SK-N-SH treated with all-trans-retinoic acid at 6 μM for 48 hours (cell line): ENCODE results near the gene PTBP1.

Experiments
- ARNTL ChIP-seq: fragments of 450-650 bp; formaldehyde crosslinking; IDR thresholded peaks from 2 replicates; pipeline ENCODE4 v1.5.0; 2020; ENCODE audit warnings: low read depth, mild to moderate bottlenecking, moderate library complexity, borderline replicate concordance
- CSDC2 ChIP-seq: fragments of 250-450 bp; sonication (Bioruptor Pico); IDR thresholded peaks from 2 replicates; pipeline ENCODE4 v1.5.0; 2020; ENCODE audit warnings: mild to moderate bottlenecking, moderate library complexity
- RARB ChIP-seq: fragments of 250-450 bp; sonication (Bioruptor Pico); IDR thresholded peaks from 2 replicates; pipeline ENCODE4 v1.8.0; 2021; ENCODE audit warnings: mild to moderate bottlenecking, moderate library complexity
- ZFP30 ChIP-seq: fragments of 450-650 bp; formaldehyde crosslinking; IDR thresholded peaks from 2 replicates; pipeline ENCODE4 v1.5.0; 2022; ENCODE audit warnings: mild to moderate bottlenecking, moderate library complexity
- TF ChIP-seq, protein P1 (sequence below): fragments of 250-450 bp; sonication (Bioruptor Pico); IDR thresholded peaks from 2 replicates; pipeline ENCODE4 v1.8.0; 2020; ENCODE audit warnings: mild to moderate bottlenecking, moderate library complexity, borderline replicate concordance
- TF ChIP-seq, protein P2 (sequence below): fragments of 250-450 bp; sonication (Bioruptor Pico); IDR thresholded peaks from 2 replicates; pipeline ENCODE4 v1.5.1; 2020; ENCODE audit warnings: low read depth, mild to moderate bottlenecking, moderate library complexity

DNA sequence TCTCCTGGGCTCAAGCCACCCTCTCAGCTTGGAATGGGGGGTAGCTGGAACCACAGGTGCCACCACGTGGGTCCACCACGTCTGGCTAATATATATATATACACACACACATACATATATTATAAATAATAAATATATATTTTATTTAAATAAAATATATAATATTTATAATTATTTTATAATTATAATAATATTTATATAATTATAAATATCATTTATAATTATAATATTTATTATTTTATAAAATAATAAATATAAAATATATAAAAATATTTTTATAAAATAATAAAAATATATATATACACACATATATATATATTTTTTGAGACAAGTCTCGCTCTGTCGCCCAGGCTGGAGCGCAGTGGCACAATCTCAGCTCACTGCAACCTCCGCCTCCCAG lies 57.3 kb downstream of the PTBP1 start:
- TF ChIP-seq ZFP30 (CRISPR knock-in tag) (no peak), RARB (CRISPR knock-in tag) (no peak), ARNTL (CRISPR knock-in tag) (no peak), CSDC2 (no peak)
- TF ChIP-seq, protein P1, sequence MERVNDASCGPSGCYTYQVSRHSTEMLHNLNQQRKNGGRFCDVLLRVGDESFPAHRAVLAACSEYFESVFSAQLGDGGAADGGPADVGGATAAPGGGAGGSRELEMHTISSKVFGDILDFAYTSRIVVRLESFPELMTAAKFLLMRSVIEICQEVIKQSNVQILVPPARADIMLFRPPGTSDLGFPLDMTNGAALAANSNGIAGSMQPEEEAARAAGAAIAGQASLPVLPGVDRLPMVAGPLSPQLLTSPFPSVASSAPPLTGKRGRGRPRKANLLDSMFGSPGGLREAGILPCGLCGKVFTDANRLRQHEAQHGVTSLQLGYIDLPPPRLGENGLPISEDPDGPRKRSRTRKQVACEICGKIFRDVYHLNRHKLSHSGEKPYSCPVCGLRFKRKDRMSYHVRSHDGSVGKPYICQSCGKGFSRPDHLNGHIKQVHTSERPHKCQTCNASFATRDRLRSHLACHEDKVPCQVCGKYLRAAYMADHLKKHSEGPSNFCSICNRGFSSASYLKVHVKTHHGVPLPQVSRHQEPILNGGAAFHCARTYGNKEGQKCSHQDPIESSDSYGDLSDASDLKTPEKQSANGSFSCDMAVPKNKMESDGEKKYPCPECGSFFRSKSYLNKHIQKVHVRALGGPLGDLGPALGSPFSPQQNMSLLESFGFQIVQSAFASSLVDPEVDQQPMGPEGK (CRISPR knock-in tag): no peak
- TF ChIP-seq, protein P2, sequence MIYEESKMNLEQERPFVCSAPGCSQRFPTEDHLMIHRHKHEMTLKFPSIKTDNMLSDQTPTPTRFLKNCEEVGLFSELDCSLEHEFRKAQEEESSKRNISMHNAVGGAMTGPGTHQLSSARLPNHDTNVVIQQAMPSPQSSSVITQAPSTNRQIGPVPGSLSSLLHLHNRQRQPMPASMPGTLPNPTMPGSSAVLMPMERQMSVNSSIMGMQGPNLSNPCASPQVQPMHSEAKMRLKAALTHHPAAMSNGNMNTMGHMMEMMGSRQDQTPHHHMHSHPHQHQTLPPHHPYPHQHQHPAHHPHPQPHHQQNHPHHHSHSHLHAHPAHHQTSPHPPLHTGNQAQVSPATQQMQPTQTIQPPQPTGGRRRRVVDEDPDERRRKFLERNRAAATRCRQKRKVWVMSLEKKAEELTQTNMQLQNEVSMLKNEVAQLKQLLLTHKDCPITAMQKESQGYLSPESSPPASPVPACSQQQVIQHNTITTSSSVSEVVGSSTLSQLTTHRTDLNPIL: no peak
